NAMALWA (cell line): ENCODE measurements around the gene ATOH7.
"Not testable (repeated sequence)": the region's sequence is repeated elsewhere in the genome, so short reads cannot be mapped to it uniquely, and the experiment has no call there.

Experiments
- DNase-seq: peaks from one replicate; pipeline ENCODE4 v3.0.0-alpha.2; 2015; ENCODE audit warnings: low spot score

Gene ATOH7

DNA sequence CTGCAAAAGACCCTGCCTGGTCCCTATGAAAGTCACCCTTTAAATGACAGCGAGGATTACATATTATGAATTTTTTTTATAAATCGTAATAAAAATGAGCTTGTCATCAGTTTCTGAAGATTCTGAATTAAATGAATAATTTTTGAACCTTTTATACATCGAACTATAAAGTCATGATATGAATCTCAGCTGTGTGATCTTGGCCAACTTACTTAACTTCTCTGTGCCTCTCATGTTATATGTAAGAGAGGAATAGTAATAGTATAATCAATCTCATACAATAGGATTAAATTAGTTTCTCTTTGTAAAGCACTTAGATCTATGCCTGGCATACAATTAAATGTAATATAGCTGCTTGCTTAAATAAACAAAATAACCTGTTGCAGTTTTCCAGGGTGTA, 5.3 kb upstream of the ATOH7 start:
- no peak for DNase-seq

DNA sequence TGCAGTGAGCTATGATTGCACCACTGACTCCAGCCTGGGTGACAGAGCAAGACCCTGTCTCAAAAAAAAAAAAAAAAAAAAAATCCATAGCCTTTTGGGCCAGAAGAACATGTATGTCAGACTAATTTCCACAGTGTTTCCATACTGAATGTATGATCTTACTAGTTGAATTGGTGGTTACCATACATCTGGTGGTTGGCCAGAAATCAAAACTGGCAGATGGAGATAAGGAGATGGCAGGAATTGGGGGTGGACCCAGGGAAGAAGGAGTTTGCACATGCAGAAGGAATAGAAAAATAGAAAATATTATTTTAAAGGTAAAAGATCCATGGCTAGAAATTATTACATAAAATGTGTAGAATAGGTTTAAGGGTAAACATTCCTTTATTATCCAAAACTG, 3.7 kb upstream of the ATOH7 start:
- no peak for DNase-seq

GRCh38 chr10:68235111-68235510, 3.2 kb upstream of the ATOH7 start:
- no peak for DNase-seq

- no peak for DNase-seq
Measured at GRCh38 chr10:68233046-68233445, 1.1 kb upstream of the ATOH7 start.

GRCh38 chr10:68231106-68231816, 652 bp downstream of the ATOH7 start:
- peak; percentile 61 for DNase-seq

DNA sequence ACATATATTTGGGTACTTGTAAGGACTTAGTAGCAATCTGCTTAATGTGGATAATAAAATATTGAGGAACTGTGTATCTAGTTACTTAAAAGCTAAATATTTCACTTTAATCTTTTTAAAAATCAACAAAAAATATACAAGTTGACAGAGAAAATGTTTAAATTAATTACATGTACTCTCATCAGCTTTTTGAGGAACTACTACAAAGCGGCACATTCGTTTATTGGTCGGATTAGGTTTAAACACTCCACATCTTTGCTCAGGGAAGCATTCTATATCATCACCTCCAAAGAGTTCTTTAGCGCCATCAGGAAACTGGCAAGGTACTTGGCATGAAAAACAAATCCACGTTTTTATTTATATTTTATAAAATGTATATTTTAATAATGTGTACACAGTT, 1.6 kb downstream of the ATOH7 start:
- DNase-seq = no peak

DNA sequence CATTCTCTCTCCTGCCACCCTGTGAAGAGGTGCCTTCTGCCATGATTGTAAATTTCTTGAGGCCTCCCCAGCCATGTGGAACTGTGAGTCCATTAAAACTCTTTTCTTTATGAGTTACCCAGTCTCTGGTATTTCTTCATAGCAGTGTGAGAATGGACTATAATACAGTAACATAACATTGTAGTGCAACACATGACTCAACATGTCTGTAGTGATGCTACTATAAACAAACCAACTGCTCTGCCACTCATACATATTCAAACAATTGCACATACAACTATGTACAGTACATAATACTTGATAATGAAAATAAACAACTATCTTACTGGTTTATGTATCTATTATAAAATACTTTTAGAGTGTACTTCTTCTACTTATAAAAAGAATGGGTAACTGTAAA, 7.1 kb downstream of the ATOH7 start:
- DNase-seq = no peak

DNA sequence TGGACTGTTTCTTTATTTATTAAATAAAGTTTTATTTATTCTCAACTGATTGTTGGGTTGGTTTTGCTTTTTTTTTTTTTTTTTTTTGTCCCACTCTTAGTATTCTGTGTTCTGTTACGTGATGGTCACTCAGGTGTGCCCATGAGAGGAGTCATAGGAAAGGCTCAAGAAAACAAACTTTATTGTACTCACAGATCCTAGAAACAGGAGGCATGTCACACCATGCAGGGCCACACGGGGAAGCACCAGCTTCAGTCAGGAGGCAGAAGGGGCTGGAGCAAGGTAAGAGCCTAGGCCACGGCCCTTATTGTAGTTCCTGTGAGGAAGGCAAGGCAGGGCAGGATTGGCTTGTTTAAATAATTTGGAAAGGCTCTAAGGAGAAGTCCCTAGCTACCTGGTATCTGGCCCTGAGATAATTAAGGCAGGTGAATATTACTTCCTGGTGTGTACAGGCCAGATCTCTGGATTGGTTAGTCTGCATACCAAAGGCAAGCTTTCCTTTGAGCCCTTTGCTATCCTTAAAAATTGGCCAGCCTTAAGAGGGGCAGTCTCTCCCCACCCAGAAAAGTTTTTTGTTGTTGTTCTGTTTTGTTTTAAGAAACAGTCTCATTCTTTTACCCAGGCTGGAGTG, 8.3 kb downstream of the ATOH7 start:
- DNase-seq = peak; percentile 31

DNA sequence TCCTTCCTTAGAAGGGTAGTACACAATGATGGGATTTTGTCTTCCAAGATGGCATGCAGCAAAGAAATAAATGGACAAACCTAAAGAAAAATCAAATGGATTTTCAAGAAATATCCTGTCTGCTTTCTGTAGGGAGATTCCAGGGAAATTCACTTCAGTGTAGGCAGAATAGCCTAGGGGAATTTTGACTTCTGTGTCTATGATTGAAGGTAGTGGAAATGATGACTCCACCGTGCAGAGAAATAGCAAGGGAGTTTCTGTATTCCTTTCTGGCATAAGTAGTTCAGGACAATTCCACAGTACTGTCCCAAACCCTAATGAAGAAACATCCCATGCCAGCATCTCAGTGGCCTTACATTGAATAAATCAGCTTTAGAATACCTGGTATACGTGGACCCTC, 9.5 kb downstream of the ATOH7 start:
- DNase-seq = no peak

- DNase-seq = no peak
Measured at GRCh38 chr10:68221196-68221595, 10.7 kb downstream of the ATOH7 start.

- no peak for DNase-seq
Measured at GRCh38 chr10:68218786-68219185, 13.1 kb downstream of the ATOH7 start.

GRCh38 chr10:68212721-68213352, 19.1 kb downstream of the ATOH7 start:
- peak; percentile 71 for DNase-seq

- DNase-seq = no peak
Measured at GRCh38 chr10:68211669-68212068, 20.2 kb downstream of the ATOH7 start.

- DNase-seq = peak; percentile 53
Measured at GRCh38 chr10:68208424-68209042, 23.4 kb downstream of the ATOH7 start.

DNA sequence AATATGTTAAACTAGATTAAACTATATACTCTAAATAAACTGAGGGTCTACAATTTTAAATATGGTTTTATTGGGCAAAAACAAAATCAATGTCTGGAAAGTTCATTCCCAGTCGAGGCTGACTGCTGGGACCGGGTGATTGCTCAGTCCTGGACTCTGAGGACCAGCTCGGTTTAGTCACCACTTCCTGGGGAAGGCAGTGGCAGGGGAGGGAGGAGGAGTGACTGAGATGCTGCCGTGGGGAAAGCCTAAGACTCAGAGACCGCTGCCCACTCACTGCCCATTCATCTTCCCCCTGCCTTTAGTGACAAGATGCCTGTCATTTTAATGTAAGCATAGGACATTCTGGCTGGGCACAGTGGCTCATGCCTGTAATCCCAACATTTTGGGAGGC, 29.0 kb downstream of the ATOH7 start:
- no peak for DNase-seq

- DNase-seq = no peak
Measured at GRCh38 chr10:68196701-68197100, 35.2 kb downstream of the ATOH7 start.

DNA sequence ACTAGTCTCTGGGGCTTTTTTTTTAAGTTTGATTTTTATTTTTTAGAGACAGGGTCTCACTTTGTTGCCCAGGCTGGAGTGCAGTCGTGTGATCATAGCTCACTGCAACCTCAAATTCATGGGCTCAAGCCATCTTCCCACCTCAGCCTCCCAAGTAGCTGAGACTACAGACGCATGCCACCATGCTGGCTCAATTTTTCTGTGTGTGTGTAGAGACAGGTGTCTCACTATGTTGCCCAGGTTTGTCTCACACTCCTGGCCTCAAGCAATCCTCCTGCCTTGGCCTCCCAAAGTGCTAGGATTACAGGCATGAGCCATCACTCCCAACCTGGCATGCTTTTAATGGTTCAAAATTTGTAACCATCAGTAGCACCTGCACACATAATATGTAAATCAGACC, 36.1 kb downstream of the ATOH7 start:
- not testable (repeated sequence) for DNase-seq

DNA sequence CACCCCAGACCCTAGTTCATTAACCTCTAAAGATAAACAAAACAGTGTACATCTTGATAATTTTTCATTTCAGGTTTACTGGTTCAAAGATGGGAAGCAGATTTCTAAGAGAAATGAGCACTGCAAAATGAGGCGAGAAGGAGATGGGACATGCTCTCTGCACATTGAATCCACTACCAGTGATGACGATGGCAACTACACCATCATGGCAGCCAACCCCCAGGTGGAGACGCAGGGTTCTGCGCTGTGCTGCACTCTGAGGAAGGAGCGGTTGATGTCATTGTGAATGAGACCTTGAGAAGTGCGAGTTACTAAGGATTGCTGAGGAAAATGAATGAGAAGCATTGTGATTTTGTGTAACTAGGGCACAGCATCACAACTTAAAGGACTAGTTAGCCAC, 37.6 kb downstream of the ATOH7 start:
- no peak for DNase-seq

DNA sequence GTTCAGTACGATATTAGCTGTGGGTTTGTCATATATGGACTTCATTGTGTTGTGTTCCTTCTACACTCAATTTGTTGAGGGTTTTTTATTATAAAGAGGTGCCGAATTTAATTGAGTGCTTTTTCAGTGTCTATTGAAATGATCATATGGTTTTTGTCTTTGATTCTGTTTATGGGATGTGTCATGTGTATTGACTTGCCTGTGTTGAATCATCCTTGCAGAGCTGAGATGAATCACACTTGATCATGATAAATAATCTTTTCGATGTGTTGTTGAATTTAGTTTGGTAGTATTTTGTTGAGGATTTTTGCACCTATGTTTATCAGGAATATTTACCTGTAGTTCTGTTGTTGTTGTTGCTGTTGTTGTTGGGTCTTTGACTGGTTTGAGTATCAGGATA, 39.8 kb downstream of the ATOH7 start:
- no peak for DNase-seq

- DNase-seq = no peak
Measured at GRCh38 chr10:68188835-68189234, 43.1 kb downstream of the ATOH7 start.

DNA sequence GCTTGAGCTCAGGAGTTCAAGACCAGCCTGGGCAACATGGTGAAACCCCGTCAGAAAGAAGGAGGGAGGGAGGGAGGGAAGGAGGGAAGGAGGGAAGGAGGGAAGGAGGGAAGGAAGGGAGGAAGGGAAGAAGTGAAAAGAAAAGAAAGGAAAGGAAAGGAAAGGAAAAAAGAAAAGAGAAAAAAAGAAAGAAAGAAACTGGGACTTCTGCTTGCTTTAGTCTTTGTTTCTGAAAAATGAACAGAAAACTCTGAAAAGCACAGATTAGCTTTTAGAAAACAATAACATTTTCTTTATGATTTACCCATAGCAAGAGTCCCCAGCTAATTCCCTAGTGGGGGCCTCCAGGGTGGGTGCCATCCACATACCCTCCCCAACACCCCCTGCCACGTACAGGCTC, 46.8 kb downstream of the ATOH7 start:
- no peak for DNase-seq

DNA sequence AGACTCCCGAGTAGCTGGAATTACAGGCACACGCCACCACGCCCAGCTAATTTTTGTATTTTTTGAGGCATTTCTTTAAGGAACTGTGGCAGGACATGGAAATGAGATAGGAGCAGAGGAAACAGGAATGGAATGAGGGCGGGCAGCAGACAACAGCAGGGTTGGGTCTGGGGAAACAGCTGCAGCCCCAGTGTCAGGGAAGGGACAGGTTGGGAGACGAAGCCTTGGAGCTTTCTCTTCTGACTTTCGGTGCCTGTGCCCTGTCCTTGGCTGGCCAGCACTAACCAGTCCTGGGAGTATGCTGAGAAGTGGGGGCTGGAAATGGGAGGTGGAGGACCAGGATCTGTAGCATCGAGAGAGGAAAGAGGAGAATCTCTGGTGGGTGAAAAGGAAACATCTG, 47.4 kb downstream of the ATOH7 start:
- no peak for DNase-seq
